Colonic mucosa (tissue), 2 donors: ENCODE data around the gene FURIN. TPM values are rescaled to one million over a fixed set of nuclear protein-coding genes. Genes with fewer than 3 reads are reported as not detected.

Source experiments
- total RNA-seq, 2 donors: library from RNA; stranded (reverse); fragmentation: NEBNext Ultra II Directional in 1 of 2; extraction: Animal tissue kit (Norgen Biotek cat#: 25700) in 1 of 2; gene quantifications; one replicate each; pipeline ENCODE4 v1.2.1, GENCODE V29; 2021
- donor health status: DM: no; HTN: no; CAD: no.
- donor health status: DM: no; HTN: no; CAD: no.

FURIN gene
- total RNA-seq, 2 donors from 2014 or later: 72.3 to 82.5 TPM

Other genes starting within 250 kb of the FURIN start
- 10 to 100 TPM in 1 of 2 donors, 1 to 10 TPM in 1; 3.3 to 16.7 TPM for gene BLM, start 151.2 kb upstream of the FURIN start, total RNA-seq
- gene FES, start 15.9 kb downstream of the FURIN start, total RNA-seq: 1 to 10 TPM; 6.5 to 8.8 TPM
- gene MAN2A2, start 34.7 kb downstream of the FURIN start, total RNA-seq: 10 to 100 TPM; 34.2 to 66.4 TPM
- gene HDDC3, start 64.0 kb downstream of the FURIN start, total RNA-seq: 10 to 100 TPM; 13.5 to 29.6 TPM
- gene UNC45A, start 66.7 kb downstream of the FURIN start, total RNA-seq: 10 to 100 TPM; 60.7 to 74.5 TPM
- 10 to 100 TPM; 14.8 to 33.0 TPM for gene RCCD1, start 86.3 kb downstream of the FURIN start, total RNA-seq
- gene PRC1, start 125.9 kb downstream of the FURIN start, total RNA-seq: 100 to 1,000 TPM in 1 of 2 donors, 10 to 100 TPM in 1; 44.3 to 114 TPM
- gene VPS33B, start 154.0 kb downstream of the FURIN start, total RNA-seq: 10 to 100 TPM; 18.0 to 18.1 TPM
- gene SV2B, start 231.7 kb downstream of the FURIN start, total RNA-seq: 1 to 10 TPM in 1 of 2 donors, under 1 TPM in 1; 0.17 to 1.1 TPM